Keratinocyte (primary cell): ENCODE data around the gene PDZRN4.

Source experiments
- CTCF ChIP-seq, 3 experiments: IDR thresholded peaks in 1 of 3; conservative IDR thresholded peaks in 1 of 3; optimal IDR thresholded peaks in 1 of 3; 2 replicates in 2 of 3; 3 replicates in 1 of 3; pipeline versions ENCODE3 to v1.5.1; 2011; ENCODE audit warnings: low read length in 3 of 3, mild to moderate bottlenecking in 3 of 3, moderate library complexity in 2 of 3, control low read depth in 1 of 3, inconsistent platforms in 1 of 3; ENCODE audit not compliant: insufficient read depth in 2 of 3; ENCODE audit errors: extremely low read depth in 1 of 3
- EZH2 ChIP-seq: IDR thresholded peaks from one replicate; pipeline ENCODE4 v1.6.1; 2012; ENCODE audit warnings: inconsistent platforms, mild to moderate bottlenecking, low read length, moderate library complexity

GRCh38 chr12:41365653-41366171 is 177.6 kb downstream of the PDZRN4 start:
- TF ChIP-seq CTCF (optimal IDR thresholded peaks at IDR 0.05 in 1 of 3, IDR thresholded peaks at IDR 0.05 in 1 of 3, conservative IDR thresholded peaks at IDR 0.05 in 1 of 3; ENCODE audit: extremely low read depth in 1 of 3, insufficient read depth in 2 of 3, low read length in 3 of 3) (no peak), EZH2 (no peak)
